Testis (tissue), 3 donors: ENCODE results near the gene PSMF1. TPM values are rescaled to one million over a fixed set of nuclear protein-coding genes. Genes with fewer than 3 reads are reported as not detected.

Experiments
- DNase-seq: peaks from one replicate; pipeline ENCODE4 v3.0.0-alpha.2; 2019
- H3K27ac ChIP-seq, 2 donors: fragments of 200-600 bp; sonication (generic); one replicate each; pipeline ENCODE4 v1.5.1; 2019
- H3K27me3 ChIP-seq: fragments of 200-600 bp; sonication (generic); one replicate; pipeline ENCODE4 v1.5.1; 2019
- H3K36me3 ChIP-seq: fragments of 200-600 bp; sonication (generic); one replicate; pipeline ENCODE4 v1.5.1; 2017; ENCODE audit warnings: low read depth; ENCODE audit errors: missing control alignments
- H3K4me1 ChIP-seq: fragments of 200-600 bp; sonication (generic); one replicate; pipeline ENCODE4 v1.5.1; 2019
- H3K4me3 ChIP-seq, 2 donors: fragments of 200-600 bp; sonication (generic); one replicate each; pipeline ENCODE4 v1.5.1; 2017 to 2019
- H3K9me3 ChIP-seq: fragments of 200-600 bp; sonication (generic); one replicate; pipeline ENCODE4 v1.5.1; 2017
- CTCF ChIP-seq, 3 experiments: fragments of 450-650 bp in 2 of 3; fragments of 200-600 bp in 1 of 3; sonication (generic) in 1 of 3; IDR thresholded peaks; one replicate each; pipeline ENCODE4 v1.5.1; 2016 to 2019; ENCODE audit warnings: antibody characterized with exemption in 3 of 3, mild to moderate bottlenecking in 2 of 3, moderate library complexity in 1 of 3
- POLR2A ChIP-seq: fragments of 450-650 bp; IDR thresholded peaks from one replicate; pipeline ENCODE4 v1.6.1; 2017; ENCODE audit warnings: antibody characterized with exemption, mild to moderate bottlenecking, moderate library complexity
- WGBS, 2 donors: methylation state at CpG; one replicate each; pipeline ENCODE4 v1.1.5; 2018; 5-methylcytosine and 5-hydroxymethylcytosine counted together
- intact Hi-C: fragments of 100-400 bp; cut with DNase I; formaldehyde crosslinking; loops from one replicate; pipeline ENCODE4 v1.15.1; 2023; ENCODE audit warnings: low total_unique reads
- polyA plus RNA-seq: library from polyadenylated mRNA; stranded (reverse); fragments of 350-450 nt; fragmentation: Illumina TruSeq; extraction: RNeasy Lipid Tissue Mini Kit (QIAGEN cat#74804); gene quantifications from one replicate; pipeline ENCODE4 v1.2.3, GENCODE V29; 2014; ENCODE audit warnings: low read depth, low replicate concordance; ENCODE audit not compliant: insufficient read depth
- total RNA-seq, 2 donors: library from RNA; depleted of rRNA; stranded (reverse); fragments of >200 nt; gene quantifications; one replicate each; pipeline ENCODE4 v1.2.3, GENCODE V29; 2016

The PSMF1 gene
- total and polyA plus RNA-seq, 3 donors from 2014 or later = 265 to 380 (median 331) TPM

- intact Hi-C loops = no loop called here
- Histone ChIP-seq H3K27me3 (no peaks in the 10 kb centered on the region), H3K36me3 (no peaks in the 10 kb centered on the region), H3K9me3 (no peaks in the 10 kb centered on the region), H3K4me3 (no peak overlapping the region), H3K4me1 (no peaks in the 10 kb centered on the region), H3K27ac (no peak overlapping the region)
- TF ChIP-seq POLR2A (no peak), CTCF (IDR thresholded peaks at IDR 0.05) (no peak)
- WGBS, 2 donors = 81 to 83% methylated on average over 6 of the region's 6 CpGs
- DNase-seq = no peak
Observed at GRCh38 chr20:1094751-1095150, 23.7 kb upstream of the PSMF1 start.

GRCh38 chr20:1101533-1101932, 16.9 kb upstream of the PSMF1 start:
- Histone ChIP-seq H3K4me1 (no peaks in the 10 kb centered on the region), H3K36me3 (no peaks in the 10 kb centered on the region), H3K27me3 (no peaks in the 10 kb centered on the region), H3K27ac (no peak overlapping the region), H3K9me3 (no peaks in the 10 kb centered on the region), H3K4me3 (no peak overlapping the region)
- no peak for DNase-seq
- TF ChIP-seq CTCF (IDR thresholded peaks at IDR 0.05) = no peak
- no peak for TF ChIP-seq POLR2A
- intact Hi-C loops = no loop called here

GRCh38 chr20:1102016-1102415, 16.4 kb upstream of the PSMF1 start:
- TF ChIP-seq POLR2A (no peak), CTCF (IDR thresholded peaks at IDR 0.05) (no peak)
- DNase-seq = no peak
- H3K4me3 ChIP-seq = no peak overlapping the region
- no peaks in the 10 kb centered on the region for H3K9me3 ChIP-seq
- no peaks in the 10 kb centered on the region for H3K36me3 ChIP-seq
- intact Hi-C loops = no loop called here
- H3K27me3 ChIP-seq = no peaks in the 10 kb centered on the region
- H3K27ac ChIP-seq = no peak overlapping the region
- no peaks in the 10 kb centered on the region for H3K4me1 ChIP-seq

DNA sequence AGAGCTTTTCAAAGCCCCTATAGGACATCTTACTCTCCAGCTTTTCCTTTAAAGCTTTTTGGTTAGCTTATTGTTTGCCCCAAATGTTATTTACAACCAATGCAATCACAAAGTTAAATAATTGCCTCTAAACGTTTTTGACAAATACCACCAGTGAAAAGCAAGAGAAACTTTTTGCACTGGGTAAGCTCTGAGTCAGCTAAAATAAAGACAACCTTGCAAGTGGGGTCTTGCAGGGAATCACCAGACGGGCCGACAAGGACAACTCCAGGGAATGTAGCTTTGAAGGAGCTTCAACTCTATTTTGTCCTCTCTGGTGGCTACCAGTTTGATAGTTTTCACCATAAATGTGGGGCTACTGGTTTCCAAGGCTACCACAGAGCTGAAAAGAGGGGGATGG, 14.7 kb upstream of the PSMF1 start:
- intact Hi-C loops = no loop called here
- no peaks in the 10 kb centered on the region for H3K9me3 ChIP-seq
- no peak for DNase-seq
- no peaks in the 10 kb centered on the region for H3K4me1 ChIP-seq
- no peaks in the 10 kb centered on the region for H3K27me3 ChIP-seq
- WGBS, 2 donors = 65% methylated on average over 3 of the region's 3 CpGs
- TF ChIP-seq CTCF (IDR thresholded peaks at IDR 0.05) (no peak), POLR2A (no peak)
- no peak overlapping the region for H3K27ac ChIP-seq
- H3K36me3 ChIP-seq = no peaks in the 10 kb centered on the region
- no peak overlapping the region for H3K4me3 ChIP-seq

DNA sequence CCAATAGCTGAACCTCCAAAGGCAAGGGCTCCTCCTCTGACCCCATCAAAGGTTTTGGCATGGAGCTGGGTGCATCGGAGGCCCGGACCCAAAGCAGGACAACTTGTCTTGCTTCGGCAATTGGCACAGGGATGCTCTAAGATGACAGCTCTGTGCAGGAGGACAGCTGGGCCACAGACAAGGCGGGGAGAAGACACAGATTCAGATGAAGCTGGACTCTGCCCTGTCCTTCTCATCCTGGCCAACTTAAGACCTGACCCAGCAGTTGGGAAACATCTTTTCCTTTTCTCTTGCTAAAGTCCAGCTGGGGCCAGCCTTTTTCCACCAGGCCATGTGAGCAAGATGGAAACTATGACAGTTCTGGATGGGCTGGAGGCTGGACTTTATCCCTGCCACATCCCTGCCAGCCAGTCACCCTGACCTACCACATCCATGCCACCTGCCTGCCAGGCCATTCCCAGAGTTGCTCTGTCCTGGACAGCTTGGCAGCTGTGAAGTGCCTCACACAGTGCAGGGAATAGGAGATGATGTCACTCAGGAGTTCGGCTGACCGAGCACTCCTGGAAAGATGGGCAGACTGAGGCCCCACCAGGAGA, 12.7 kb upstream of the PSMF1 start:
- no peaks in the 10 kb centered on the region for H3K36me3 ChIP-seq
- no peaks in the 10 kb centered on the region for H3K27me3 ChIP-seq
- intact Hi-C loops = no loop called here
- H3K4me1 ChIP-seq = no peaks in the 10 kb centered on the region
- no peak overlapping the region for H3K4me3 ChIP-seq
- no peak overlapping the region for H3K27ac ChIP-seq
- no peak for TF ChIP-seq POLR2A
- TF ChIP-seq CTCF (IDR thresholded peaks at IDR 0.05) = no peak
- no peaks in the 10 kb centered on the region for H3K9me3 ChIP-seq
- WGBS, 2 donors = 71 to 78% methylated on average over 6 of the region's 6 CpGs
- no peak for DNase-seq
